Glomerular visceral epithelial cell (primary cell): ENCODE measurements around the gene TSR1.
A peak's percentile ranks its signal among the peaks of the same experiment; 100 is the strongest.

ENCODE experiments used
- DNase-seq: peaks from one replicate; pipeline ENCODE4 v3.0.0-alpha.2; 2016; ENCODE audit errors: extremely low spot score

Gene TSR1

DNA sequence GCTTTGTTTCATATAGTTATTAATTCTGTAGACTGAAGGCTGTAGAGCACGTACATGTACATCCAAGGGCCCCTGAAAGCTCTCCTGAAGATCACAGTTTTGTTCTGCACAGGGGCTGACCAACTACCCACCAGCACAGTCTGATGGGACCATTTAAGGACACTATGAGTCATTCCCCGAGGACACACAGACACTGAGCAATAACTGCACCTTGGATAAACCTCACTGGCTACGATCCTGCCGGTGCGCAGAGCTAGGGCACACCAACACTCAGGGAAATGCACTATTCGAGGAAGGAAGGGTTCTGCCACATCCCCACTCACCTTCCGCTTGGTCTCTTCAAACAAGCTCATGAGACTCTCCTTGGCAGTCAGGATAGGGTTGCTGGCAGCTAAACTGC, 53.0 kb downstream of the TSR1 start:
- DNase-seq: no peak

DNA sequence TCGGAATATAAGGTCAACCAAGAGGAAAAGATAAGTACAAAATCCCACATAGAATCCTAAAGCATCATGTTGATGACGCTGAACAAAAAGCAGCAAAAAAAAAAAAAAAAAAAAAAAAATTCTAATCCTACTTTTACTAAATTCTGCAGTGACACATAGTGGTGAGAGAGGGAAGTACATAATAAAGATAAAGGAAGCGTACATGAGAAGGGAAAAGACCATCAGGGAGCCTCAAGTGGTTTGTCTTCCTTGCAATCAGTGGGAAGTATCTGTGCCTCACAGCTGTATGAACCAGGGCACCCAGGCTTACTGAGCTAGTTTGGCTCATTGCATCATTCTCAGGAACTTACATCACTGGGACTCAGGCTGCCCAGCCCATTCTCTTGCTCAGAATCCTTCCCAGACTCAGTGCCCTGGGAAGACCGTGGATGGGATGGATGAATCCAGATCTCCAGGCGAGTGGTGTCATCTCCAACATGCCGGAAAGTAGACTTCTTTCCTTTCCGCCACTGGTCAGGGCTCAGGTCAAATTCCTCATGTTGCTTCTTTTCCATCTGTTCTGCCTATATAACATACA, 53.9 kb downstream of the TSR1 start:
- peak; percentile 65 for DNase-seq

DNA sequence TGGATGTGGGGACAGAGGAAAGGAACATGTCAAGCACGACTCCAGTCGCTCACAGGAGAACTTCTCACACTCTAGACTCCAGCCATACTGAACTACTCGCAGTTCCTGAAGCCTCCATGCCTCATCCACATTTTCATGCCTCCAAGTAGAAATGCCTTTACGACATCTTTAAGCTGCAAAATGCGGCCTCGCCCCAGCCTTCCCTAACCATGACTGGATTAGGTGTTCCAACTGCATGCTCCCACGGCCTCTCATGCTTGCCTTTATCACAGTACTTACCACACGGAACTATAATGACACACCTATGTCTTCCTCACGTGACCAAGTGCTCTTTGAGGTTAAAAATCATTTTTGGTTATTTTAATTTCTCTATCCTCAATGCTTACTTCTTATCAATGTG, 56.5 kb downstream of the TSR1 start:
- DNase-seq: no peak

DNA sequence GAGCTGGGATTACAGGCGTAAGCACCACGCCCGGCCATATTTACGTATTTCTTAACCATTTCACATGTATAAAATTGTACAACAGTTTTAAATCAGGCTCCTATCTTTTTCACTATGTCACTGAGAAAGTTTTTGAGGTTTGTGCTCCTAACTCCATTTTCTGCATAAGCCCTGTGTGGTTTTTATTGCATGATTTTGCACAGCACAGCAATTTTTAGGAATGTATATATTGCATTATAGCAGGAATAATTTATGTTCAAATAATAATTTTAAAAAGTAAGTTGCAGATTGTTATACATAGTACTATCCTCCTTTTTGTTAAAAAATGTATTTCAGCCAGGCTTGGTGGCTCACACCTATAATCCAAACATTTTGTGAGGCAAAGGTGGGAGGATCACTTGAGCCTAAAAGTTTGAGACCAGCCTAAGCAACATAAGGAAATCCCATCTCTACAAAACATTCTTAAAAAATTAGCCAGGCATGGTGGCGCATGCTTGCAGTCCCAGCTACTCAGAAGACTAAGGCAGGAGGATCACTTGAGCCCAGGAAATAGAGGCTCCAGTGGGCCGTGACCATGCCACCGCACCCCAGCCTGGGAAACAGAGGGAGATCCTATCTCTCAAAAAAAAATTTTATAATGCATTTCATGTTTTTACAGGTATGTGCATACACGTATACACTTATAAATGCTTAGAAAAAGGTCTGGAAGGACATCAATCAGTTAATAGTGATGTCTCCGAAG, 58.7 kb downstream of the TSR1 start:
- DNase-seq: no peak

DNA sequence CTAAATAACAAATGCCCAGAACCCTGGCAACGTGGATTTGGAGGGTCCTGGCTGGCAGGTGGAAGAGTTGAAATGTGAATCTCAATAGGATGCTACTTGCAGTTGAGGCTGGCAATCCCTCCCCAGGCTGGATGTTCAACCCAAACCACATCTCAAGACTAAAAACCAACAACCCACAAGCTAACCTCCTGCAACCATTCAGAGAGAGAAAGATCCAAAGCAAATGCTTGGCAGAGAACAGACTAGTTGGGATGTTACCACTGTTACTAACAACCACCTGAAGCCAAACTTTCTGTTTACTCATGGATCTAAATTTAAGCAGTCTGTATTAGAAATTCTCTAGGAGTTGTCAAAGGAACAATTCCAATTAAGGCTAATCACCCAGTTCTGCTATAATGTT, 60.5 kb downstream of the TSR1 start:
- DNase-seq: no peak

DNA sequence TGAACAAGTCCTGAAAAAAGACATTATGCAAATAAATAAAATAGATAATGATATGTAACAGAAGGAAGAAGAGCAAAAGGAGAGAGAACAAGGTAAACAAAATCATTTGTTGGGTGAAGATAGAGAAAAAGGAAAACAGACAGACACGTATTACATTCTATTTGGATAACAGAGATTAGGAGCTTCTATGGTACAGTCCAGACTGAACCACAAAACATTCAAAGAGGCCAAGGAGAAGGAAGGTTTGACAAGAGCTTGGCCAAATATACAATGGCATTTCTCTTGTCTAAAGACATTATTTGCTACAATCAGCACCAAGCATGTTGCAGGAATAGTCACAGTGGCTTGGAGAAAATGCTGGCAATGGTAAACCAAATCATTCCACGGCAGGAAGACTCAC, 61.8 kb downstream of the TSR1 start:
- DNase-seq: no peak
